Neural progenitor cell (in vitro differentiated cells): ENCODE measurements around the gene BRINP3.

ENCODE experiments used
- CTCF ChIP-seq: fragments of 200-600 bp; sonication (generic); IDR thresholded peaks from 2 replicates; pipeline ENCODE4 v1.5.1; 2017; ENCODE audit warnings: antibody characterized with exemption, mild to moderate bottlenecking
- EZH2 ChIP-seq: fragments of 200-600 bp; sonication (generic); IDR thresholded peaks from 2 replicates; pipeline ENCODE4 v1.6.1; 2017; ENCODE audit warnings: antibody characterized with exemption, mild to moderate bottlenecking, moderate library complexity

GRCh38 chr1:190477762-190478148 is at the start of gene BRINP3:
- no peak for TF ChIP-seq CTCF
- no peak for TF ChIP-seq EZH2
